HG02870 (cell line): ENCODE results near the gene COL4A6.
A peak's percentile ranks its signal among the peaks of the same experiment; 100 is the strongest.
"Not testable (repeated sequence)": the region's sequence is repeated elsewhere in the genome, so short reads cannot be mapped to it uniquely, and the experiment has no call there.

Source experiments
- ATAC-seq: cut with Tn5 transposase; IDR thresholded peaks from one replicate; pipeline ENCODE4 v1.9.1; 2021; ENCODE audit warnings: mild to moderate bottlenecking, moderate library complexity; ENCODE audit not compliant: unreplicated experiment

COL4A6 gene

GRCh38 chrX:108438110-108438623 is at the start of gene COL4A6:
Gene COL4A6 (minus strand): TSS chrX:108438422. CDS start chrX:108438196, 226 bp downstream.
- ATAC-seq, result no peak

- no peak for ATAC-seq
Observed at GRCh38 chrX:108485960-108486359, 47.7 kb upstream of the COL4A6 start.

DNA sequence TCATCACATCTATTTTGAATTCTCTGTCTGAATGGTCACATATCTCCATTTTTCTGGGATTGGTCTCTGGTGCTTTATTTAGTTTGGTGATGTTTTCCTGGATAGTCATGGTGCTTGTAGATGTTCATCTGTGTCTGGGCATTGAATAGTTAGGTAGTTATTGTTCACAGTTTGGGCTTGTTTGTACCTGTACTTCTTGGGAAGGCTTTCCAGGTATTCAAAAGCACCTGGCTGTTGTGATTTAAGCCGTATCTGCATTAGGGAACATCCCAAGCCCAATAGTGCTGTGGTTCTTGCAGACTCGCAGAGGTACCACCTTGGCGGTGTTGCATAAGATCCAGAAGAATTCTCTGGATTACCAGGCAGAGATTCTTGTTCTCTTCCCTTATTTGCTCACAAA is 46.0 kb upstream of the COL4A6 start:
- ATAC-seq, result no peak

DNA sequence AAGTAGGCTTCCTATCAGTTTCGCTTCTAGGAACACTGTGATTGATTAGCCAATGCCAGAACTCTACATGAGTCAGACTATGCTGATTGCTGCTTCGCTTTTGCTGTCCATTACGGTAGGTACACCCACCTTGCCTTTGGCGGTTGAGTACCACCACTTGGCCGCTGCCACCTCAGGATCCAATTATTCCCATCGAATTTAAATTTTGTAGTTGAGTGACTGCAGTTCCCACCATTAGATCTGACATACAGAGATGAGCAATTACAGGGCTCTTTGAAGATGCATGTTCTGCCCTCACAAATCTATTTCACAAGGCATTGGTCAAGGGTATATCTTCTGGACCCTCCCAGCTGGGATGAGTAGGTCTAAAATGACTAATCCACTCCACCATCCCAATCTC is 43.3 kb upstream of the COL4A6 start:
- ATAC-seq, result not testable (repeated sequence)

DNA sequence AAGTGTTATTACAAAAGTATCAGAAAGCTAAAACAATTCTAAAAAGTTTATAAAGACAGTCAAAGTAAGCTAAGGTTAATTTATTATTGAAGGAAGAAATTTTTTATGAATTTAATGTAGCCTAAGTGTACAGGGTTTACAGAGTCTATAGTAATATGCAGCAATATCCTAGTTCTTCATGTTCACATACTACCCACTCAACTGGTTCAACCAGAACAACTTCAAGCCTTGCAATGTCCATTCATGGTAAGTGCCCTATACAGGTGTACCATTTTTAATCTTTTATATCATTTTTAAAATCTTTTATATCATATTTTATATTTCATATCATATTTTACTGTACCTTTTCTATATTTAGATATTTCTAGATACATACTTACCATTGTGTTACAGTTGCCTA is 35.8 kb upstream of the COL4A6 start:
- no peak for ATAC-seq

DNA sequence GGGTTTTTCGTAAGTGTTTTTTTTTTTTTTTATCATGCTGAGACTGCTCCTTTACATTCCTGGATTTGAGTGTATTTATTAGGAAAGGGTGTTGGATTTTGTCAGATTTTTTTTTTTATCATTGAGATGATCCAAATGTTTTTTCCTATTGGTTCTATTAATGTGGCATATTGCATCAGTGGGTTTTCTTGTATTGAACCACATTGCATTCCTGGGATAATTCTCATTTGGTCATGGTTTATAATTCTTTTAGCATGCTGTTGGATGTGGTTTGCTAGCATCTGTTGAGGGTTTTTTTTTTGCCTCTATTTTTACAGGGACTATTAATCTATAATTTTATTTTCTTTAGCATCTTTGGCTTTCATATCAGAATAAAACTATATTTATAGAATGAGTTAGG is 30.3 kb upstream of the COL4A6 start:
- ATAC-seq, result no peak

DNA sequence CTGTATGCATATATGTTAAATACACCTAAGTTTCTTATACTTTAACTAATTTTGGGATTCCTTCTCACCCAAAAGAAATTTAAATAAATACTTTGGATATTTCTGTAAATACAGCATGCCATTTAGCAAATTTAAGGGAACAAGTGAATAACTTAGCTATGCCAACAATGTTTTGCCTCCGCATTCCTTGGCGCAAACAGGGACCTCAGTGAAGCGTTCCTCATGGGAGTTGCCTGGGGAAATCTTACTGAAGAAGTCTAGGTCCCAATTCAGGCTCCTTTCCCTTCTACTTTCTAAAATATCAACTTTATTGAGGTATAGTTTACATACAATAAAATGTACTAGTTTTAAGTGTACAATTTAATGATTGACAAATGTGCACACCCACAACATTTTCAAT is 26.4 kb upstream of the COL4A6 start:
- no peak for ATAC-seq

- no peak for ATAC-seq
Observed at GRCh38 chrX:108456971-108457477, 18.8 kb upstream of the COL4A6 start.

DNA sequence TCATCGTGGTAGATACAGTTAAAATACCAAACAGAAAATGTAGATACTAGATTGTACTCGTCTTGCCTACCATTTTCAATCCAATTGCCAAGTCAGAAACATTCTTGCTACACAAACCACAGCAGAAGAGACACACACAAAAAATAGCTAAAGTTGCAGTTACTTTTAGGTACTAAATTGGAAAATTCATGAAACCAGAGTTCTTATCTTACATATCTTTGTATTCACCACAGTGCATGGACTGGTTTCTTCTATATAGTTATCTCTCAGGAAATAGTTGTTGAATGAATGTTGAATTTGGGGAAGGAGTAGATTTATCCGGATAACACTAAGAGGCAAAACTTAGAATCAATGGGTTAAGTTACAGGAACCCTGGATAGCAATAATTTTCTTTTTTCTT is 15.6 kb upstream of the COL4A6 start:
- no peak for ATAC-seq

DNA sequence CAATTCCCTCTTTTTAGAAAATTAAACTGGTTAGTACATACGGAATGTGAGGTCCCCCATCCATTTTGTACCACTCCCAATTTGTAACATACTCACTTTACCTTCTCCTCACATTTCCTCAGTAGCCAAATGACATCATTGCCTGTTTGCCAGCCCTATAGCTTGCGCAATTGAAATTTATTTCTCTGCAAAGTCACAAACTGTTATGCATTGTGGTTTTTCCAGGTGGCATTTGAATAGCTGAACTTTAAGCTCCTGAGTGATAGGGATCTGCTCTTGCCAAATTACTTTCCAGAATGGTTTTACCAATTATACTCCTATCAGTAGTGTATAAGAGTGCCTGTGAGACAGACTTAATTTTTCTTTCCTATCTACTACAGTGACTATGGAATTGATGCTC is 9.1 kb upstream of the COL4A6 start:
- ATAC-seq, result no peak

- no peak for ATAC-seq
Observed at GRCh38 chrX:108442901-108443464, 4.8 kb upstream of the COL4A6 start.

GRCh38 chrX:108439961-108440696 is 1.9 kb upstream of the COL4A6 start:
- no peak for ATAC-seq

- ATAC-seq, result no peak
Observed at GRCh38 chrX:108439426-108439942, 1.3 kb upstream of the COL4A6 start, which contains the start of gene COL4A5. Gene COL4A5 (plus strand): TSS chrX:108439838. CDS start chrX:108440126, 288 bp downstream.

- no peak for ATAC-seq
Observed at GRCh38 chrX:108437349-108438109, 693 bp downstream of the COL4A6 start.

DNA sequence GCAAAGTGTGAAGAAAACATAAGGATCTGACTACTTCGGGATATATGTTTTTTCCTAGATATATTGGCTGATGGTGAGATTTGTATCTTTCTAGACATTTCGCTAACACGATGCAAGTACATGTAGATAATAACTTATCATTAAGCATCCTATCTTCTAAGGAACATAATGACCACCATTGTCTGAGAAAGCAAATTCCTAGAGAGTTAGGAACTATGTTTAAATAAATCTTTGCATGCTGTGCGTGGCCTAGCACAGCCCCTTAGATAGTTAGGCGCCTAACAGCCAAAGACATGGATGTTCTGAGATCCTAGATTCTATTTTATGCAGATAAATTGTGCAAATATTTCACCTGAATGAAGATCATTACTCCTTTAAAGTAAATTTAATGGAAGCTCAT is 3.0 kb downstream of the COL4A6 start:
- no peak for ATAC-seq

DNA sequence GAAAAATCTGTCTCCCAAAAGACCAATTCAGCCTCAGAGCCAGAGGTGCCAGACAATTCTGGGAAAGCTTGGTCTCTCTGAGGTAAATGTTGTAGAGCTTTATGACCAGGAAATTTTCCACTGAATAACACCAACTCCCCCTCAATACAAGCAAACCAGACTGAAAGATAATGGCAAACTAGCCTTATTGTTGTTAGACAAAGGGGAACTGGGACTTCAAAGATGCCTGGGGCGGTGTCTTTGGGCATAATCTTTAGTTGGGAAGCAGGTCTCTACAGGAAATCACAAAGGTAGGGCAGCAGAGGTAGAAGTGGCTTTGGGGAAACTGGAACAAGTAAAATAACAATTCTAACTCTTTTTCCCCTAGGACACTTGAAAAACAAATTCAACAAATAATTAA is 12.0 kb downstream of the COL4A6 start:
- ATAC-seq, result no peak

GRCh38 chrX:108420481-108420880 is 17.7 kb downstream of the COL4A6 start:
- ATAC-seq, result no peak

DNA sequence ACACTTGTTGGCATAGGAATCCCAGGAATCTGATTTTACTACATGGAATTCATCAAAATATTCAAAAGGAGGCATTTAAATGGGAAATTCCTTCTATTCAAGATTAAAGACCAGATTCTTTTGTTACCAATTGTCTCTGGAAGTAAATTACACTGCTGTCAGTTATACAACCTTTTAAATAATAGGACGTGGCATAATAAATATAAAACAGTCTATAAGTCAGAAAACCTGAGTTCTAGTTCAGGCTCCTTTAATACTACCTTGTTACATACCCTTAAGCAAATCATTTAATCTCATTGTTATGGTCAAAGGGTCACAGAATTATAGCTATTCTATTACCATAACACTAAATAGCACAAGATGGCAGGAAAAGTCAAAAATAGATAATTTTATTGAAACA is 18.8 kb downstream of the COL4A6 start:
- ATAC-seq, result no peak

DNA sequence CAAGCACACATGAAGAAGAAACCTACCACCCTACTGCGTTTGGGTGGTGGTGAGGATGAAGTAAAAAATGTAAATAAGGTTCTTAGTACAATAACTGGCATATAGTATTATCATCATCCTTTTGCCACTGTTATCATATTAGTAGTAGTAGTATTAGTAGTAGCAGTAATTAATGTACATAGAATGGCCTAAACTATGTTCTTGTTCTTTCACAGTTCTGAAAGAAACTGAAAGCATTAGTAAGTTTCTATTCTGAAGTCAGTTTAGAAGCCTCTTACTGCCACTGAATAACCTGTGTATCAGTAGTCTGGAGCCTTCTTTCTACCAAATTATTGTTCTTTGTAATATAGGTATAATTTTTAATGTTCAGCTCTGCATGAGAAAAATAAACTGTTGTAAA is 21.0 kb downstream of the COL4A6 start:
- ATAC-seq, result peak; percentile 63

- ATAC-seq, result no peak
Observed at GRCh38 chrX:108415891-108416290, 22.3 kb downstream of the COL4A6 start.

- ATAC-seq, result no peak
Observed at GRCh38 chrX:108415146-108415545, 23.1 kb downstream of the COL4A6 start.
